GM23338 (cell line): Measurements from ENCODE around the gene KREMEN2. TPM values are rescaled to one million over a fixed set of nuclear protein-coding genes. Genes with fewer than 3 reads are reported as not detected.

Experiments used
- EZH2 ChIP-seq: fragments of 200-600 bp; sonication (generic); IDR thresholded peaks from one replicate; pipeline ENCODE4 v1.8.0; 2017; ENCODE audit warnings: antibody characterized with exemption, mild to moderate bottlenecking, low read depth; ENCODE audit not compliant: unreplicated experiment
- EZH2phosphoT487 ChIP-seq: fragments of 200-600 bp; sonication (generic); IDR thresholded peaks from one replicate; pipeline ENCODE4 v1.8.1; 2018; ENCODE audit warnings: antibody characterized with exemption; ENCODE audit not compliant: unreplicated experiment
- JUNB ChIP-seq: IDR thresholded peaks from one replicate; pipeline ENCODE4 v1.6.1; 2016; ENCODE audit warnings: antibody characterized with exemption; ENCODE audit not compliant: unreplicated experiment
- POLR2AphosphoS5 ChIP-seq: IDR thresholded peaks from 2 replicates; pipeline ENCODE4 v1.6.1; 2016; ENCODE audit warnings: antibody characterized with exemption, low read depth
- polyA plus RNA-seq: library from polyadenylated mRNA; unstranded; fragments of >200 nt; fragmentation: Nextera tagmentation; extraction: Ambion mirVana; gene quantifications from 2 replicates; pipeline ENCODE4 v1.2.1, GENCODE V29; 2016
- total RNA-seq: library from RNA; depleted of rRNA; stranded (reverse); fragments of >200 nt; shearing (Covaris generic); gene quantifications from 2 replicates; pipeline ENCODE4 v1.2.3, GENCODE V29; 2014
- TF ChIP-seq, protein P1 (sequence below): fragments of 250-450 bp; sonication (Bioruptor Pico); IDR thresholded peaks from 2 replicates; pipeline ENCODE4 v1.5.0; 2020; ENCODE audit warnings: mild to moderate bottlenecking, moderate library complexity
- TF ChIP-seq, protein P2 (sequence below), 2 experiments: fragments of 200-600 bp in 1 of 2; sonication (generic) in 1 of 2; conservative IDR thresholded peaks; 2 replicates each; pipeline versions ENCODE4 v1.5.1 to v1.6.1; 2016 to 2017; ENCODE audit warnings: antibody characterized with exemption in 2 of 2, low read depth in 2 of 2, mild to moderate bottlenecking in 2 of 2, moderate library complexity in 1 of 2
- TF ChIP-seq, protein P3 (sequence below): IDR thresholded peaks from 2 replicates; pipeline ENCODE4 v1.6.1; 2016; ENCODE audit warnings: antibody characterized with exemption

The KREMEN2 gene
- total and polyA plus RNA-seq, 2 experiments from 2014 or later, result 4.9 to 16.1 TPM

DNA sequence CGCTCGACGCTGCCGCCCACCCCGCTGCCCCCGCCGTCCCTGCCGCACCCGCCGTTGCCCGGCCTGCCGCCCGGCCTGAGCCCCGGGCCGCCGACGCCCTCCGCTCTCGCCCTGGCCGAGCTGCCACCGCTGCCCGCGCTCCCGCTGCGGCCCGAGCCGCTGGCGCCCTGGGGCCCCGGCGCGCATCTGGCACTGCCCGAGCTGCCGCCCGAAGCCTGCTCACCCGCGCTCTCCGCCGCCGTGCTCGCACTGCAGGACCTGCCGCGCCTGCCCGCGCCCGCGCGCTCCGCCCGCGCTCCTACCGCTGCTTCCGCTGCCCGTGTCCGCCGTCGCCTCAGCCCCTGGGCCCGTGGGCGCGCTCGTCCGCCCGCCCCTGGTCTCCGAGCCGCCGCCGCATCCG is 40.2 kb downstream of the KREMEN2 start (continued):
- TF ChIP-seq, protein P1, sequence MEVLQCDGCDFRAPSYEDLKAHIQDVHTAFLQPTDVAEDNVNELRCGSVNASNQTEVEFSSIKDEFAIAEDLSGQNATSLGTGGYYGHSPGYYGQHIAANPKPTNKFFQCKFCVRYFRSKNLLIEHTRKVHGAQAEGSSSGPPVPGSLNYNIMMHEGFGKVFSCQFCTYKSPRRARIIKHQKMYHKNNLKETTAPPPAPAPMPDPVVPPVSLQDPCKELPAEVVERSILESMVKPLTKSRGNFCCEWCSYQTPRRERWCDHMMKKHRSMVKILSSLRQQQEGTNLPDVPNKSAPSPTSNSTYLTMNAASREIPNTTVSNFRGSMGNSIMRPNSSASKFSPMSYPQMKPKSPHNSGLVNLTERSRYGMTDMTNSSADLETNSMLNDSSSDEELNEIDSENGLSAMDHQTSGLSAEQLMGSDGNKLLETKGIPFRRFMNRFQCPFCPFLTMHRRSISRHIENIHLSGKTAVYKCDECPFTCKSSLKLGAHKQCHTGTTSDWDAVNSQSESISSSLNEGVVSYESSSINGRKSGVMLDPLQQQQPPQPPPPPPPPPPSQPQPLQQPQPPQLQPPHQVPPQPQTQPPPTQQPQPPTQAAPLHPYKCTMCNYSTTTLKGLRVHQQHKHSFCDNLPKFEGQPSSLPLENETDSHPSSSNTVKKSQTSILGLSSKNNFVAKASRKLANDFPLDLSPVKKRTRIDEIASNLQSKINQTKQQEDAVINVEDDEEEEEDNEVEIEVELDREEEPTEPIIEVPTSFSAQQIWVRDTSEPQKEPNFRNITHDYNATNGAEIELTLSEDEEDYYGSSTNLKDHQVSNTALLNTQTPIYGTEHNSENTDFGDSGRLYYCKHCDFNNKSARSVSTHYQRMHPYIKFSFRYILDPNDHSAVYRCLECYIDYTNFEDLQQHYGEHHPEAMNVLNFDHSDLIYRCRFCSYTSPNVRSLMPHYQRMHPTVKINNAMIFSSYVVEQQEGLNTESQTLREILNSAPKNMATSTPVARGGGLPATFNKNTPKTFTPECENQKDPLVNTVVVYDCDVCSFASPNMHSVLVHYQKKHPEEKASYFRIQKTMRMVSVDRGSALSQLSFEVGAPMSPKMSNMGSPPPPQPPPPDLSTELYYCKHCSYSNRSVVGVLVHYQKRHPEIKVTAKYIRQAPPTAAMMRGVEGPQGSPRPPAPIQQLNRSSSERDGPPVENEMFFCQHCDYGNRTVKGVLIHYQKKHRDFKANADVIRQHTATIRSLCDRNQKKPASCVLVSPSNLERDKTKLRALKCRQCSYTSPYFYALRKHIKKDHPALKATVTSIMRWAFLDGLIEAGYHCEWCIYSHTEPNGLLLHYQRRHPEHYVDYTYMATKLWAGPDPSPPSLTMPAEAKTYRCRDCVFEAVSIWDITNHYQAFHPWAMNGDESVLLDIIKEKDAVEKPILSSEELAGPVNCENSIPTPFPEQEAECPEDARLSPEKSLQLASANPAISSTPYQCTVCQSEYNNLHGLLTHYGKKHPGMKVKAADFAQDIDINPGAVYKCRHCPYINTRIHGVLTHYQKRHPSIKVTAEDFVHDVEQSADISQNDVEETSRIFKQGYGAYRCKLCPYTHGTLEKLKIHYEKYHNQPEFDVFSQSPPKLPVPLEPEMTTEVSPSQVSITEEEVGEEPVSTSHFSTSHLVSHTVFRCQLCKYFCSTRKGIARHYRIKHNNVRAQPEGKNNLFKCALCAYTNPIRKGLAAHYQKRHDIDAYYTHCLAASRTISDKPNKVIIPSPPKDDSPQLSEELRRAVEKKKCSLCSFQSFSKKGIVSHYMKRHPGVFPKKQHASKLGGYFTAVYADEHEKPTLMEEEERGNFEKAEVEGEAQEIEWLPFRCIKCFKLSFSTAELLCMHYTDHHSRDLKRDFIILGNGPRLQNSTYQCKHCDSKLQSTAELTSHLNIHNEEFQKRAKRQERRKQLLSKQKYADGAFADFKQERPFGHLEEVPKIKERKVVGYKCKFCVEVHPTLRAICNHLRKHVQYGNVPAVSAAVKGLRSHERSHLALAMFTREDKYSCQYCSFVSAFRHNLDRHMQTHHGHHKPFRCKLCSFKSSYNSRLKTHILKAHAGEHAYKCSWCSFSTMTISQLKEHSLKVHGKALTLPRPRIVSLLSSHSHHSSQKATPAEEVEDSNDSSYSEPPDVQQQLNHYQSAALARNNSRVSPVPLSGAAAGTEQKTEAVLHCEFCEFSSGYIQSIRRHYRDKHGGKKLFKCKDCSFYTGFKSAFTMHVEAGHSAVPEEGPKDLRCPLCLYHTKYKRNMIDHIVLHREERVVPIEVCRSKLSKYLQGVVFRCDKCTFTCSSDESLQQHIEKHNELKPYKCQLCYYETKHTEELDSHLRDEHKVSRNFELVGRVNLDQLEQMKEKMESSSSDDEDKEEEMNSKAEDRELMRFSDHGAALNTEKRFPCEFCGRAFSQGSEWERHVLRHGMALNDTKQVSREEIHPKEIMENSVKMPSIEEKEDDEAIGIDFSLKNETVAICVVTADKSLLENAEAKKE (CRISPR knock-in tag), result no peak
- TF ChIP-seq, protein P2, sequence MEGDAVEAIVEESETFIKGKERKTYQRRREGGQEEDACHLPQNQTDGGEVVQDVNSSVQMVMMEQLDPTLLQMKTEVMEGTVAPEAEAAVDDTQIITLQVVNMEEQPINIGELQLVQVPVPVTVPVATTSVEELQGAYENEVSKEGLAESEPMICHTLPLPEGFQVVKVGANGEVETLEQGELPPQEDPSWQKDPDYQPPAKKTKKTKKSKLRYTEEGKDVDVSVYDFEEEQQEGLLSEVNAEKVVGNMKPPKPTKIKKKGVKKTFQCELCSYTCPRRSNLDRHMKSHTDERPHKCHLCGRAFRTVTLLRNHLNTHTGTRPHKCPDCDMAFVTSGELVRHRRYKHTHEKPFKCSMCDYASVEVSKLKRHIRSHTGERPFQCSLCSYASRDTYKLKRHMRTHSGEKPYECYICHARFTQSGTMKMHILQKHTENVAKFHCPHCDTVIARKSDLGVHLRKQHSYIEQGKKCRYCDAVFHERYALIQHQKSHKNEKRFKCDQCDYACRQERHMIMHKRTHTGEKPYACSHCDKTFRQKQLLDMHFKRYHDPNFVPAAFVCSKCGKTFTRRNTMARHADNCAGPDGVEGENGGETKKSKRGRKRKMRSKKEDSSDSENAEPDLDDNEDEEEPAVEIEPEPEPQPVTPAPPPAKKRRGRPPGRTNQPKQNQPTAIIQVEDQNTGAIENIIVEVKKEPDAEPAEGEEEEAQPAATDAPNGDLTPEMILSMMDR (conservative IDR thresholded peaks at IDR 0.05; ENCODE audit: low read depth in 2 of 2), result no peak
- no peak for TF ChIP-seq JUNB
- TF ChIP-seq POLR2AphosphoS5, result no peak
- TF ChIP-seq EZH2phosphoT487, result no peak
- no peak for TF ChIP-seq EZH2
- TF ChIP-seq, protein P3, sequence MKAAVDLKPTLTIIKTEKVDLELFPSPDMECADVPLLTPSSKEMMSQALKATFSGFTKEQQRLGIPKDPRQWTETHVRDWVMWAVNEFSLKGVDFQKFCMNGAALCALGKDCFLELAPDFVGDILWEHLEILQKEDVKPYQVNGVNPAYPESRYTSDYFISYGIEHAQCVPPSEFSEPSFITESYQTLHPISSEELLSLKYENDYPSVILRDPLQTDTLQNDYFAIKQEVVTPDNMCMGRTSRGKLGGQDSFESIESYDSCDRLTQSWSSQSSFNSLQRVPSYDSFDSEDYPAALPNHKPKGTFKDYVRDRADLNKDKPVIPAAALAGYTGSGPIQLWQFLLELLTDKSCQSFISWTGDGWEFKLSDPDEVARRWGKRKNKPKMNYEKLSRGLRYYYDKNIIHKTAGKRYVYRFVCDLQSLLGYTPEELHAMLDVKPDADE, result no peak
